HG03520 (cell line): ENCODE measurements around the gene DNER.
"Not testable (repeated sequence)": the region's sequence is repeated elsewhere in the genome, so short reads cannot be mapped to it uniquely, and the experiment has no call there.

Source experiments
- ATAC-seq: cut with Tn5 transposase; IDR thresholded peaks from one replicate; pipeline ENCODE4 v1.9.1; 2021; ENCODE audit warnings: mild to moderate bottlenecking, moderate library complexity; ENCODE audit not compliant: unreplicated experiment

The DNER gene

GRCh38 chr2:229348128-229348527 lies 366.2 kb downstream of the DNER start:
- ATAC-seq, result no peak

GRCh38 chr2:229346816-229347540 lies 367.4 kb downstream of the DNER start:
- ATAC-seq, result no peak

GRCh38 chr2:229344955-229345354 lies 369.4 kb downstream of the DNER start:
- ATAC-seq, result no peak

GRCh38 chr2:229344151-229344551 lies 370.2 kb downstream of the DNER start:
- ATAC-seq, result no peak

GRCh38 chr2:229343661-229344060 lies 370.7 kb downstream of the DNER start:
- no peak for ATAC-seq

GRCh38 chr2:229342376-229342775 lies 372.0 kb downstream of the DNER start:
- no peak for ATAC-seq

GRCh38 chr2:229340086-229340760 lies 374.1 kb downstream of the DNER start:
- no peak for ATAC-seq

- no peak for ATAC-seq
Observed at GRCh38 chr2:229339618-229340017, 374.7 kb downstream of the DNER start.

- ATAC-seq, result not testable (repeated sequence)
Observed at GRCh38 chr2:229339171-229339570, 375.2 kb downstream of the DNER start.

- no peak for ATAC-seq
Observed at GRCh38 chr2:229335877-229336346, 378.4 kb downstream of the DNER start.

- ATAC-seq, result no peak
Observed at GRCh38 chr2:229335330-229335729, 379.0 kb downstream of the DNER start.

GRCh38 chr2:229330952-229331351 lies 383.4 kb downstream of the DNER start:
- no peak for ATAC-seq

GRCh38 chr2:229319558-229319957 lies 394.8 kb downstream of the DNER start:
- ATAC-seq, result no peak

GRCh38 chr2:229314117-229314516 lies 400.2 kb downstream of the DNER start:
- no peak for ATAC-seq

GRCh38 chr2:229313591-229313990 lies 400.8 kb downstream of the DNER start:
- no peak for ATAC-seq
